Cerebellar cortex (tissue), 1 donor: ENCODE results near the gene SBF2.
"Not testable (repeated sequence)": the region's sequence is repeated elsewhere in the genome, so short reads cannot be mapped to it uniquely, and the experiment has no call there.

ENCODE experiments used
- DNase-seq: peaks from one replicate; pipeline ENCODE4 v3.0.0-alpha.2; 2015; ENCODE audit warnings: low spot score

Gene SBF2

GRCh38 chr11:9952511-9953196, 341.4 kb downstream of the SBF2 start:
- no peak for DNase-seq

- peak; percentile 13 for DNase-seq
These were observed 342.2 kb downstream of the SBF2 start for GRCh38 chr11:9951807-9952206.

GRCh38 chr11:9950462-9950861, 343.6 kb downstream of the SBF2 start:
- no peak for DNase-seq

GRCh38 chr11:9947231-9947864, 346.7 kb downstream of the SBF2 start:
- no peak for DNase-seq

- DNase-seq, result not testable (repeated sequence)
These were observed 348.3 kb downstream of the SBF2 start for GRCh38 chr11:9945680-9946079.

GRCh38 chr11:9943386-9944110, 350.5 kb downstream of the SBF2 start:
- no peak for DNase-seq

GRCh38 chr11:9941991-9942390, 352.0 kb downstream of the SBF2 start:
- DNase-seq, result no peak

GRCh38 chr11:9939150-9939549, 354.9 kb downstream of the SBF2 start:
- not testable (repeated sequence) for DNase-seq

GRCh38 chr11:9936754-9937153, 357.3 kb downstream of the SBF2 start:
- no peak for DNase-seq

GRCh38 chr11:9932843-9933242, 361.2 kb downstream of the SBF2 start:
- DNase-seq, result not testable (repeated sequence)

- DNase-seq, result not testable (repeated sequence)
These were observed 363.3 kb downstream of the SBF2 start for GRCh38 chr11:9930562-9931331.

GRCh38 chr11:9927670-9928069, 366.3 kb downstream of the SBF2 start:
- no peak for DNase-seq

- DNase-seq, result peak; percentile 16
These were observed 370.7 kb downstream of the SBF2 start for GRCh38 chr11:9923280-9923679.

- DNase-seq, result peak; percentile 50
These were observed 371.2 kb downstream of the SBF2 start for GRCh38 chr11:9922806-9923205.

- no peak for DNase-seq
These were observed 377.5 kb downstream of the SBF2 start for GRCh38 chr11:9916480-9916879.

- no peak for DNase-seq
These were observed 380.0 kb downstream of the SBF2 start for GRCh38 chr11:9914064-9914463.

- peak; percentile 89 for DNase-seq
These were observed 387.8 kb downstream of the SBF2 start for GRCh38 chr11:9905960-9906791.

- DNase-seq, result no peak
These were observed 388.5 kb downstream of the SBF2 start for GRCh38 chr11:9905501-9905951.

- DNase-seq, result no peak
These were observed 390.4 kb downstream of the SBF2 start for GRCh38 chr11:9903579-9903978.

- DNase-seq, result no peak
These were observed 392.1 kb downstream of the SBF2 start for GRCh38 chr11:9901943-9902342.

GRCh38 chr11:9900253-9900652, 393.8 kb downstream of the SBF2 start:
- peak; percentile 41 for DNase-seq
